ENCODE data around the gene STC2. TPM values are rescaled to one million over a fixed set of nuclear protein-coding genes. Genes with fewer than 3 reads are reported as not detected.

STC2 gene
- total and polyA plus RNA-seq, 2 of the 4 experiments (the other 2 are of a cell fraction) = 87.5 to 270 TPM

DNA sequence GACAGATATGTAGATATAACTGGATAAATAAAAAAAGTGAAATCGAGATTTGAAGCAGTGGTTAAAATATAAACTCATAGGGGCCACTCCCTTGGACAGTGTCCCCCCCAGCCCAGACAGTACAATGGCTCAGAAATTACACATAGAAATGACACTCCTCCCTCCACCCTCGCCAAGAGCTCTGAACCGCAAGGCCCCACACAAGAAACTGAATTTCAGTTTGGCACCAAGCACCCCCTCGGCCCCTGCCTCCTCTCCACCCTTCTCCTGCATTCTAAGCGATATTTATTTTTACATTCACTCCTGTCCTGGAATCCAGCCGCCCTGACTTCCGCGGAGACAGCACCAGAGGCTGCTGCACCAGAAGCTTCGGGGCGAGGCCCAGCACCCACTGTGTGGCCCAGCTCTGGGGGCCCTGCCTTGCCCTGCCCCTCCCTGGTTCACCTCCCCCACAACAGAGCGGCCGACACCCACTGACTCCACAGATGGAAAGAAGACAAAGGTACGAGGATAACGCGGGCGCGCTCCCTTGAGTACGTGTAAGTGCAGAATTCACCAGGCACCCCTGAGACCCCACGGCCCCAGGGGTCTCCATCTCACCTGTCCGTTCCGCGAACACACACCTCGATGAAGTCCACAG is 11.0 kb downstream of the STC2 start:
- H3K14ac ChIP-seq (replicated peaks; ENCODE audit: low read depth, low read length) = no peak overlapping the region
- H2BK20ac ChIP-seq (ENCODE audit: low read depth, low read length) = no peak overlapping the region
- H4K20me1 ChIP-seq (ENCODE audit: insufficient read depth, low read length) = peaks cover 62% of the 10 kb centered on the region
- H3K56ac ChIP-seq (ENCODE audit: extremely low read depth, insufficient read depth, low read length) = no peak overlapping the region
- H3K27me3 ChIP-seq (ENCODE audit: control insufficient read depth, insufficient read depth, low read length) = no peaks in the 10 kb centered on the region
- 0 out of 4 replicates have a peak overlapping the region, but pooled peaks of 1 of the 2 experiments have one; percentile 10 for H4K8ac ChIP-seq (ENCODE audit: low read depth in 2 of 2, low read length in 2 of 2)
- H2AFZ ChIP-seq (replicated peaks; ENCODE audit: low read length, poor library complexity) = peak overlapping the region; percentile 9
- H3K9me1 ChIP-seq (ENCODE audit: insufficient read depth, low read length) = peaks cover 8% of the 10 kb centered on the region
- no peak overlapping the region for H2AK5ac ChIP-seq (ENCODE audit: low read depth, low read length)
- peak overlapping the region; percentile 37 for H3K9ac ChIP-seq (ENCODE audit: low read depth, low read length)
- ChIA-PET CTCF (interaction anchor here (0.6 kb wide), 1 partner anchor 85 kb away, joined by 4 read pairs; no protein-coding TSS in a partner anchor), POLR2A (ENCODE audit: unreplicated experiment) (no interaction called here)
- H3K18ac ChIP-seq (ENCODE audit: low read depth, low read length) = no peak overlapping the region
- no peaks in the 10 kb centered on the region for H3K9me3 ChIP-seq (ENCODE audit: control insufficient read depth, insufficient read depth, low read length)
- H3K27ac ChIP-seq (ENCODE audit: insufficient read depth, low read length) = peak overlapping the region; percentile 8
- no peak overlapping the region for H2BK120ac ChIP-seq (ENCODE audit: low read depth, low read length)
- ATAC-seq (ENCODE audit: low read depth) (no peak), DNase-seq (no peak)
- peaks cover 50% of the 10 kb centered on the region for H3K36me3 ChIP-seq (ENCODE audit: control insufficient read depth, insufficient read depth, low read length)
- intact Hi-C loops (cut with micrococcal nuclease) = no loop called here
- peak overlapping the region; percentile 32 for H2BK5ac ChIP-seq (ENCODE audit: low read depth, low read length, poor library complexity, severe bottlenecking)
- H3K4me1 ChIP-seq (ENCODE audit: control insufficient read depth, insufficient read depth, low read length) = peaks cover 39% of the 10 kb centered on the region
- peak overlapping the region; percentile 27; the same call in 1 of the 2 replicates for H3K4ac ChIP-seq (ENCODE audit: low read depth, low read length)
- H3K4me2 ChIP-seq (ENCODE audit: low read depth, low read length) = no peak overlapping the region
- no peak overlapping the region for H3K4me3 ChIP-seq (ENCODE audit: insufficient read depth, low read depth, low read length)
- TF ChIP-seq RAD21 (IDR thresholded peaks at IDR 0.05; ENCODE audit: low read length) (no peak), ELK1 (IDR thresholded peaks at IDR 0.05; ENCODE audit: borderline replicate concordance, low read depth, low read length) (no peak), RCOR1 (IDR thresholded peaks at IDR 0.05; ENCODE audit: insufficient replicate concordance, low read length) (no peak), MAZ (IDR thresholded peaks at IDR 0.05; ENCODE audit: borderline replicate concordance, low read depth, low read length) (no peak), BHLHE40 (IDR thresholded peaks at IDR 0.05; ENCODE audit: low read depth, low read length) (no peak), CHD1 (IDR thresholded peaks at IDR 0.05; ENCODE audit: low read depth, low read length) (no peak), CEBPB (IDR thresholded peaks at IDR 0.05; ENCODE audit: low read depth, low read length) (no peak), MAFK (IDR thresholded peaks at IDR 0.05; ENCODE audit: low read depth, low read length) (no peak)
- TF ChIP-seq, protein P1, sequence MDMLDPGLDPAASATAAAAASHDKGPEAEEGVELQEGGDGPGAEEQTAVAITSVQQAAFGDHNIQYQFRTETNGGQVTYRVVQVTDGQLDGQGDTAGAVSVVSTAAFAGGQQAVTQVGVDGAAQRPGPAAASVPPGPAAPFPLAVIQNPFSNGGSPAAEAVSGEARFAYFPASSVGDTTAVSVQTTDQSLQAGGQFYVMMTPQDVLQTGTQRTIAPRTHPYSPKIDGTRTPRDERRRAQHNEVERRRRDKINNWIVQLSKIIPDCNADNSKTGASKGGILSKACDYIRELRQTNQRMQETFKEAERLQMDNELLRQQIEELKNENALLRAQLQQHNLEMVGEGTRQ (IDR thresholded peaks at IDR 0.05; ENCODE audit: low read depth, low read length) = no peak
- TF ChIP-seq, protein P2, sequence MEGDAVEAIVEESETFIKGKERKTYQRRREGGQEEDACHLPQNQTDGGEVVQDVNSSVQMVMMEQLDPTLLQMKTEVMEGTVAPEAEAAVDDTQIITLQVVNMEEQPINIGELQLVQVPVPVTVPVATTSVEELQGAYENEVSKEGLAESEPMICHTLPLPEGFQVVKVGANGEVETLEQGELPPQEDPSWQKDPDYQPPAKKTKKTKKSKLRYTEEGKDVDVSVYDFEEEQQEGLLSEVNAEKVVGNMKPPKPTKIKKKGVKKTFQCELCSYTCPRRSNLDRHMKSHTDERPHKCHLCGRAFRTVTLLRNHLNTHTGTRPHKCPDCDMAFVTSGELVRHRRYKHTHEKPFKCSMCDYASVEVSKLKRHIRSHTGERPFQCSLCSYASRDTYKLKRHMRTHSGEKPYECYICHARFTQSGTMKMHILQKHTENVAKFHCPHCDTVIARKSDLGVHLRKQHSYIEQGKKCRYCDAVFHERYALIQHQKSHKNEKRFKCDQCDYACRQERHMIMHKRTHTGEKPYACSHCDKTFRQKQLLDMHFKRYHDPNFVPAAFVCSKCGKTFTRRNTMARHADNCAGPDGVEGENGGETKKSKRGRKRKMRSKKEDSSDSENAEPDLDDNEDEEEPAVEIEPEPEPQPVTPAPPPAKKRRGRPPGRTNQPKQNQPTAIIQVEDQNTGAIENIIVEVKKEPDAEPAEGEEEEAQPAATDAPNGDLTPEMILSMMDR (conservative IDR thresholded peaks at IDR 0.05; ENCODE audit: low read depth, low read length) = no peak
- no peak overlapping the region; the same call in 1 of the 2 replicates for H4K91ac ChIP-seq (ENCODE audit: insufficient read depth, low read depth, low read length)
- peak overlapping the region; percentile 53 for H2AK9ac ChIP-seq (replicated peaks; ENCODE audit: low read depth, low read length, poor library complexity)
- in situ Hi-C loops (cut with MboI; ENCODE audit: low sequenced_read_pairs) = no loop called here
- no peak overlapping the region; the same call in 1 of the 2 replicates for H4K5ac ChIP-seq (ENCODE audit: low read depth, low read length)
- peaks cover 16 to 54% of the 10 kb centered on the region in 2 experiments for H3K79me1 ChIP-seq (ENCODE audit: low read depth in 1 of 2, low read length in 2 of 2)
- no peak overlapping the region for H2BK15ac ChIP-seq (ENCODE audit: low read depth, low read length)
- BruUV-seq (replicated peaks) = TSS peak; percentile 29
- H3K23ac ChIP-seq (ENCODE audit: low read depth, low read length) = peak overlapping the region; percentile 20; the same call in 1 of the 2 replicates
- 47% methylated on average over 3 of the region's 23 CpGs; no CpG with 5 or more reads in 1 of the 2 experiments for WGBS, 2 experiments (ENCODE audit: extremely low coverage in 2 of 2, insufficient read length in 1 of 2)
- dilution Hi-C loops (cut with HindIII; ENCODE audit: low sequenced_read_pairs, unreplicated experiment) = no loop called here

All from IMR-90 (cell line).